ENCODE data around the gene ZCCHC13. TPM values are rescaled to one million over a fixed set of nuclear protein-coding genes. Genes with fewer than 3 reads are reported as not detected.

The ZCCHC13 gene
- polyA plus RNA-seq, 2 of the 4 experiments (the other 2 are of a cell fraction): not detected

GRCh38 chrX:74349387-74349786 lies 45.4 kb downstream of the ZCCHC13 start:
- ChIA-PET CTCF (interaction anchor here (0.9 to 1.7 kb wide), 2 partner anchors 23 to 33 kb away, joined by 3 to 4 read pairs; no protein-coding TSS in a partner anchor), POLR2A (no interaction called here)
- WGBS (ENCODE audit: missing lambda C conversion rate): 55% methylated on average over 3 of the region's 3 CpGs
- ATAC-seq (peak in 1 of 2 experiments; percentile 43; a peak in 1 of 6 replicates), DNase-seq (ENCODE audit: low read depth in 1 of 2, low spot score in 1 of 2) (no peak), FAIRE-seq (no peak)
- Histone ChIP-seq H3K4me3 (no peak overlapping the region), H3K4me1 (no peaks in the 10 kb centered on the region), H3K27ac (no peak overlapping the region), H3K9me3 (no peaks in the 10 kb centered on the region), H3K4me2 (no peak overlapping the region)
- TF ChIP-seq CBX8 (IDR thresholded peaks at IDR 0.05): no peak
- TF ChIP-seq POLR2A (IDR thresholded peaks at IDR 0.05; ENCODE audit: low read length): no peak
- no peak for TF ChIP-seq MAZ (IDR thresholded peaks at IDR 0.05; ENCODE audit: borderline replicate concordance, low read depth, low read length)
- TF ChIP-seq RCOR1 (IDR thresholded peaks at IDR 0.05; ENCODE audit: low read depth, low read length): no peak
- no peak for TF ChIP-seq EHF (CRISPR knock-in tag; IDR thresholded peaks at IDR 0.05)
- no peak for TF ChIP-seq MYC (IDR thresholded peaks at IDR 0.05; ENCODE audit: borderline replicate concordance, low read length)
- TF ChIP-seq TP53 (CRISPR knock-in tag; IDR thresholded peaks at IDR 0.05): no peak
- no peak for TF ChIP-seq NPAS2 (CRISPR knock-in tag; IDR thresholded peaks at IDR 0.05; ENCODE audit: borderline replicate concordance)
- no peak for TF ChIP-seq CTCF (IDR thresholded peaks at IDR 0.05)
- no peak for TF ChIP-seq PBX3 (IDR thresholded peaks at IDR 0.05)
- TF ChIP-seq KDM5A (IDR thresholded peaks at IDR 0.05): no peak
- no peak for TF ChIP-seq MAFK (IDR thresholded peaks at IDR 0.05; ENCODE audit: partially characterized antibody)
- TF ChIP-seq EHMT2 (IDR thresholded peaks at IDR 0.05; ENCODE audit: low read depth): no peak

DNA sequence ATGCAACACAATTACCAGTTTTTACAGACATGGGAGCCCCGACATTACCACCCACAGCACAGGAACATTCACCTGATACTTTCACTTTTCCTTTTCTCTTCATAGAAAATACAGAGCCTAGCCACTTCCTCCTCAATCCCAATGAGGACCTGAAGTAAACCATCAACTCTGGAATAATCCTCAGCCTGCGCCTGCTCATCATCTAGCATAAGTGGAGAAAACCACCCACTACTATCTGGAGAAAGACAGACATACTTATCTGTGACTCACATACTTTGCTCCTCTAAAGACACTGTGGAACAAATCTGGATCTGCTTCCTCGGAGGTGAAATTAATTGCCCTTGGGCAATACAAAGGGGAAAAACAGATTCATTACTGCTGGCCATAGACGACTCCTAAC lies 47.8 kb downstream of the ZCCHC13 start:
- H3K9me3 ChIP-seq: no peaks in the 10 kb centered on the region

GRCh38 chrX:74353984-74354383 lies 50.0 kb downstream of the ZCCHC13 start:
- ChIA-PET POLR2A (no interaction called here), CTCF (interaction anchor here (1.0 kb wide), 1 partner anchor 9 kb away, joined by 7 read pairs; no protein-coding TSS in a partner anchor)
- Histone ChIP-seq H3K9me3 (no peaks in the 10 kb centered on the region), H3K4me2 (no peak overlapping the region), H3K4me1 (no peaks in the 10 kb centered on the region), H3K27ac (no peak overlapping the region), H3K4me3 (no peak overlapping the region)
- DNase-seq (ENCODE audit: low read depth in 1 of 2, low spot score in 1 of 2) (no peak), FAIRE-seq (no peak), ATAC-seq (no peak)
- no CpG with 5 or more reads among the region's 1 CpG for WGBS (ENCODE audit: missing lambda C conversion rate)
- TF ChIP-seq POLR2A (IDR thresholded peaks at IDR 0.05; ENCODE audit: low read length) (no peak), HMGXB4 (CRISPR knock-in tag; IDR thresholded peaks at IDR 0.05; ENCODE audit: borderline replicate concordance) (no peak), RCOR1 (IDR thresholded peaks at IDR 0.05; ENCODE audit: low read depth, low read length) (no peak), ZSCAN20 (CRISPR knock-in tag; IDR thresholded peaks at IDR 0.05) (no peak), CBX2 (IDR thresholded peaks at IDR 0.05; ENCODE audit: borderline replicate concordance, low read depth) (no peak), HOXA7 (CRISPR knock-in tag; IDR thresholded peaks at IDR 0.05) (no peak), CHD2 (IDR thresholded peaks at IDR 0.05; ENCODE audit: low read length, partially characterized antibody) (no peak), ZNF302 (CRISPR knock-in tag; IDR thresholded peaks at IDR 0.05) (no peak), RARB (CRISPR knock-in tag; IDR thresholded peaks at IDR 0.05) (no peak), FOXS1 (CRISPR knock-in tag; IDR thresholded peaks at IDR 0.05) (no peak)
- TF ChIP-seq, protein P1, sequence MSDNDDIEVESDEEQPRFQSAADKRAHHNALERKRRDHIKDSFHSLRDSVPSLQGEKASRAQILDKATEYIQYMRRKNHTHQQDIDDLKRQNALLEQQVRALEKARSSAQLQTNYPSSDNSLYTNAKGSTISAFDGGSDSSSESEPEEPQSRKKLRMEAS (IDR thresholded peaks at IDR 0.05): no peak

More for the DNA sequence above, 47.8 kb downstream of the ZCCHC13 start:
- ChIA-PET CTCF (no interaction called here), POLR2A (no interaction called here)
- no peaks in the 10 kb centered on the region for H3K4me1 ChIP-seq
- no peak overlapping the region for H3K27ac ChIP-seq
- DNase-seq (ENCODE audit: low read depth in 1 of 2, low spot score in 1 of 2) (no peak), ATAC-seq (no peak), FAIRE-seq (peak; percentile 32)
- H3K4me3 ChIP-seq: no peak overlapping the region
- no peak for TF ChIP-seq POLR2A (IDR thresholded peaks at IDR 0.05; ENCODE audit: low read length)
- no peak for TF ChIP-seq CHD4 (IDR thresholded peaks at IDR 0.05; ENCODE audit: borderline replicate concordance)
- TF ChIP-seq RARB (CRISPR knock-in tag; IDR thresholded peaks at IDR 0.05): no peak
- TF ChIP-seq, protein P2, sequence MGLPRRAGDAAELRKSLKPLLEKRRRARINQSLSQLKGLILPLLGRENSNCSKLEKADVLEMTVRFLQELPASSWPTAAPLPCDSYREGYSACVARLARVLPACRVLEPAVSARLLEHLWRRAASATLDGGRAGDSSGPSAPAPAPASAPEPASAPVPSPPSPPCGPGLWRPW (IDR thresholded peaks at IDR 0.05): no peak
- no peak for TF ChIP-seq SREBF2 (IDR thresholded peaks at IDR 0.05)
- TF ChIP-seq RAD21 (conservative IDR thresholded peaks at IDR 0.05 in 1 of 2, IDR thresholded peaks at IDR 0.05 in 1 of 2): no peak
- TF ChIP-seq RCOR1 (IDR thresholded peaks at IDR 0.05; ENCODE audit: low read depth, low read length): no peak
- no peak for TF ChIP-seq CHD2 (IDR thresholded peaks at IDR 0.05; ENCODE audit: low read length, partially characterized antibody)
- TF ChIP-seq NR3C1 (IDR thresholded peaks at IDR 0.05): no peak
- TF ChIP-seq RFX5 (IDR thresholded peaks at IDR 0.05): no peak
- TF ChIP-seq EHF (CRISPR knock-in tag; IDR thresholded peaks at IDR 0.05): no peak
- no peak for TF ChIP-seq HEYL (CRISPR knock-in tag; IDR thresholded peaks at IDR 0.05)
- TF ChIP-seq, protein P3, sequence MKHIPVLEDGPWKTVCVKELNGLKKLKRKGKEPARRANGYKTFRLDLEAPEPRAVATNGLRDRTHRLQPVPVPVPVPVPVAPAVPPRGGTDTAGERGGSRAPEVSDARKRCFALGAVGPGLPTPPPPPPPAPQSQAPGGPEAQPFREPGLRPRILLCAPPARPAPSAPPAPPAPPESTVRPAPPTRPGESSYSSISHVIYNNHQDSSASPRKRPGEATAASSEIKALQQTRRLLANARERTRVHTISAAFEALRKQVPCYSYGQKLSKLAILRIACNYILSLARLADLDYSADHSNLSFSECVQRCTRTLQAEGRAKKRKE (CRISPR knock-in tag; IDR thresholded peaks at IDR 0.05; ENCODE audit: low read depth): no peak
- TF ChIP-seq SMC3 (IDR thresholded peaks at IDR 0.05): no peak
- no peak for TF ChIP-seq GATA3 (IDR thresholded peaks at IDR 0.05; ENCODE audit: borderline replicate concordance)
- TF ChIP-seq PHF8 (IDR thresholded peaks at IDR 0.05; ENCODE audit: borderline replicate concordance, low read depth): no peak
- TF ChIP-seq BHLHE40 (IDR thresholded peaks at IDR 0.05; ENCODE audit: low read depth, low read length): no peak
- TF ChIP-seq EP300 (IDR thresholded peaks at IDR 0.05): no peak
- TF ChIP-seq ZNF302 (CRISPR knock-in tag; IDR thresholded peaks at IDR 0.05): no peak
- no peak for TF ChIP-seq KDM5A (IDR thresholded peaks at IDR 0.05)
- 66% methylated on average over 4 of the region's 4 CpGs for WGBS (ENCODE audit: missing lambda C conversion rate)
- H3K4me2 ChIP-seq: no peak overlapping the region

All from A549 (cell line).